ENCODE results near the gene CES2. TPM values are rescaled to one million over a fixed set of nuclear protein-coding genes. Genes with fewer than 3 reads are reported as not detected.
"Not testable (repeated sequence)": the region's sequence is repeated elsewhere in the genome, so short reads cannot be mapped to it uniquely, and the experiment has no call there.

CES2 gene
- total RNA-seq, 5 donors from 2014 or later (not counting 1 experiment from before 2014, with no cell fraction given) = 35.3 to 56.5 (median 50.2) TPM

- peaks cover 0 to 7% of the 10 kb centered on the region in 2 donors for H3K27me3 Mint-ChIP-seq
- Histone ChIP-seq H3K27ac (ENCODE audit: low read length) (no peak overlapping the region), H3K27me3 (replicated peaks in 1 of 2; ENCODE audit: control insufficient read depth in 2 of 2, extremely low read depth in 1 of 2, insufficient read depth in 2 of 2, low read length in 1 of 2) (peaks cover 0 to 30% of the 10 kb centered on the region in 2 experiments), H3K9me3 (no peaks in the 10 kb centered on the region), H3K4me1 (ENCODE audit: control insufficient read depth in 1 of 2, extremely low read depth in 1 of 2, insufficient read depth in 2 of 2, low read length in 2 of 2) (no peaks in the 10 kb centered on the region), H3K36me3 (ENCODE audit: control insufficient read depth in 2 of 2, extremely low read depth in 1 of 2, insufficient read depth in 1 of 2, low read length in 1 of 2) (no peaks in the 10 kb centered on the region), H3K4me3 (ENCODE audit: control insufficient read depth in 1 of 2, extremely low read depth in 1 of 2, low read length in 1 of 2) (no peak overlapping the region)
- ATAC-seq (replicated peaks in 1 of 4) (no peak), DNase-seq (no peak)
- POLR2A ChIA-PET = interaction anchor here in 1 of 2 donors (0.5 kb wide), 1 partner anchor 77 kb away, joined by 6 read pairs; no protein-coding TSS in a partner anchor
- no peaks in the 10 kb centered on the region for H3K36me3 Mint-ChIP-seq
- H3K9me3 Mint-ChIP-seq = no peaks in the 10 kb centered on the region
- no peaks in the 10 kb centered on the region for H3K4me1 Mint-ChIP-seq
- no peak overlapping the region for H3K4me3 Mint-ChIP-seq
- 95% methylated on average over 3 of the region's 5 CpGs for WGBS (ENCODE audit: insufficient coverage)
- no peak overlapping the region for H3K27ac Mint-ChIP-seq
- CTCF ChIA-PET = no interaction called here
Observed at GRCh38 chr16:66968847-66969246, 33.5 kb downstream of the CES2 start.

GRCh38 chr16:66970775-66971720 is 35.7 kb downstream of the CES2 start:
- CTCF ChIA-PET = no interaction called here
- H3K4me3 Mint-ChIP-seq = no peak overlapping the region
- H3K36me3 Mint-ChIP-seq = no peaks in the 10 kb centered on the region
- no peaks in the 10 kb centered on the region for H3K9me3 Mint-ChIP-seq
- WGBS (ENCODE audit: insufficient coverage) = 75% methylated on average over 9 of the region's 10 CpGs
- Histone ChIP-seq H3K4me3 (ENCODE audit: control insufficient read depth in 1 of 2, extremely low read depth in 1 of 2, low read length in 1 of 2) (no peak overlapping the region), H3K36me3 (ENCODE audit: control insufficient read depth in 2 of 2, extremely low read depth in 1 of 2, insufficient read depth in 1 of 2, low read length in 1 of 2) (no peaks in the 10 kb centered on the region), H3K9me3 (no peaks in the 10 kb centered on the region), H3K4me1 (ENCODE audit: control insufficient read depth in 1 of 2, extremely low read depth in 1 of 2, insufficient read depth in 2 of 2, low read length in 2 of 2) (peaks cover 0 to 9% of the 10 kb centered on the region in 2 experiments), H3K27ac (ENCODE audit: low read length) (no peak overlapping the region), H3K27me3 (replicated peaks in 1 of 2; ENCODE audit: control insufficient read depth in 2 of 2, extremely low read depth in 1 of 2, insufficient read depth in 2 of 2, low read length in 1 of 2) (peaks cover 0 to 25% of the 10 kb centered on the region in 2 experiments)
- ATAC-seq (replicated peaks in 1 of 4) = no peak
- no peak overlapping the region for H3K27ac Mint-ChIP-seq
- H3K27me3 Mint-ChIP-seq = peaks cover 0 to 5% of the 10 kb centered on the region in 2 donors
- POLR2A ChIA-PET = no interaction called here
- H3K4me1 Mint-ChIP-seq = peaks cover 0 to 11% (median 5%) of the 10 kb centered on the region in 3 donors
- DNase-seq = no peak

- no peaks in the 10 kb centered on the region for H3K9me3 Mint-ChIP-seq
- Histone ChIP-seq H3K4me3 (ENCODE audit: control insufficient read depth in 1 of 2, extremely low read depth in 1 of 2, low read length in 1 of 2) (no peak overlapping the region), H3K4me1 (ENCODE audit: control insufficient read depth in 1 of 2, extremely low read depth in 1 of 2, insufficient read depth in 2 of 2, low read length in 2 of 2) (peaks cover 0 to 16% of the 10 kb centered on the region in 2 experiments), H3K9me3 (no peaks in the 10 kb centered on the region), H3K36me3 (ENCODE audit: control insufficient read depth in 2 of 2, extremely low read depth in 1 of 2, insufficient read depth in 1 of 2, low read length in 1 of 2) (no peaks in the 10 kb centered on the region), H3K27me3 (replicated peaks in 1 of 2; ENCODE audit: control insufficient read depth in 2 of 2, extremely low read depth in 1 of 2, insufficient read depth in 2 of 2, low read length in 1 of 2) (peaks cover 0 to 35% of the 10 kb centered on the region in 2 experiments), H3K27ac (ENCODE audit: low read length) (no peak overlapping the region)
- peaks cover 0 to 5% of the 10 kb centered on the region in 2 donors for H3K27me3 Mint-ChIP-seq
- ATAC-seq (replicated peaks in 1 of 4) = no peak
- no peak overlapping the region for H3K27ac Mint-ChIP-seq
- no peak for DNase-seq
- peaks cover 0 to 15% (median 7%) of the 10 kb centered on the region in 3 donors for H3K4me1 Mint-ChIP-seq
- ChIA-PET POLR2A (no interaction called here), CTCF (no interaction called here)
- WGBS (ENCODE audit: insufficient coverage) = 83% methylated on average over 6 of the region's 9 CpGs
- no peaks in the 10 kb centered on the region for H3K36me3 Mint-ChIP-seq
- H3K4me3 Mint-ChIP-seq = no peak overlapping the region
Observed at GRCh38 chr16:66972983-66973382, 37.7 kb downstream of the CES2 start.

- 87% methylated on average over 4 of the region's 6 CpGs for WGBS (ENCODE audit: insufficient coverage)
- peaks cover 0 to 15% (median 7%) of the 10 kb centered on the region in 3 donors for H3K4me1 Mint-ChIP-seq
- Histone ChIP-seq H3K36me3 (ENCODE audit: control insufficient read depth in 2 of 2, extremely low read depth in 1 of 2, insufficient read depth in 1 of 2, low read length in 1 of 2) (no peaks in the 10 kb centered on the region), H3K4me1 (ENCODE audit: control insufficient read depth in 1 of 2, extremely low read depth in 1 of 2, insufficient read depth in 2 of 2, low read length in 2 of 2) (peaks cover 0 to 16% of the 10 kb centered on the region in 2 experiments), H3K27ac (ENCODE audit: low read length) (no peak overlapping the region), H3K4me3 (ENCODE audit: control insufficient read depth in 1 of 2, extremely low read depth in 1 of 2, low read length in 1 of 2) (no peak overlapping the region), H3K9me3 (no peaks in the 10 kb centered on the region), H3K27me3 (replicated peaks in 1 of 2; ENCODE audit: control insufficient read depth in 2 of 2, extremely low read depth in 1 of 2, insufficient read depth in 2 of 2, low read length in 1 of 2) (peaks cover 0 to 35% of the 10 kb centered on the region in 2 experiments)
- H3K27me3 Mint-ChIP-seq = peaks cover 0 to 5% of the 10 kb centered on the region in 2 donors
- POLR2A ChIA-PET = no interaction called here
- ATAC-seq (replicated peaks in 1 of 4) (no peak), DNase-seq (no peak)
- H3K4me3 Mint-ChIP-seq = no peak overlapping the region
- H3K9me3 Mint-ChIP-seq = no peaks in the 10 kb centered on the region
- H3K36me3 Mint-ChIP-seq = no peaks in the 10 kb centered on the region
- H3K27ac Mint-ChIP-seq = no peak overlapping the region
- CTCF ChIA-PET = no interaction called here
Observed at GRCh38 chr16:66973716-66974115, 38.4 kb downstream of the CES2 start.

- peak overlapping the region; percentile 66 to 77 (median 69) for H3K4me3 Mint-ChIP-seq
- H3K27ac ChIP-seq (ENCODE audit: low read length); H3K27ac Mint-ChIP-seq; H3K9me3 ChIP-seq; H3K36me3 Mint-ChIP-seq; H3K27me3 Mint-ChIP-seq; H3K36me3 ChIP-seq (ENCODE audit: control insufficient read depth in 2 of 2, extremely low read depth in 1 of 2, insufficient read depth in 1 of 2, low read length in 1 of 2); POLR2A ChIA-PET; DNase-seq; H3K9me3 Mint-ChIP-seq; H3K4me3 ChIP-seq (ENCODE audit: control insufficient read depth in 1 of 2, extremely low read depth in 1 of 2, low read length in 1 of 2); ATAC-seq (replicated peaks in 1 of 4): not testable (repeated sequence)
- H3K4me1 ChIP-seq (ENCODE audit: control insufficient read depth in 1 of 2, extremely low read depth in 1 of 2, insufficient read depth in 2 of 2, low read length in 2 of 2) = peaks cover 0 to 16% of the 10 kb centered on the region in 2 experiments
- H3K4me1 Mint-ChIP-seq = peaks cover 0 to 15% (median 7%) of the 10 kb centered on the region in 3 donors
- H3K27me3 ChIP-seq (replicated peaks in 1 of 2; ENCODE audit: control insufficient read depth in 2 of 2, extremely low read depth in 1 of 2, insufficient read depth in 2 of 2, low read length in 1 of 2) = peaks cover 0 to 35% of the 10 kb centered on the region in 2 experiments
- CTCF ChIA-PET = interaction anchor here in 1 of 2 donors (0.6 kb wide), 1 partner anchor 10 kb away, joined by 3 read pairs; no protein-coding TSS in a partner anchor
- WGBS (ENCODE audit: insufficient coverage) = 94% methylated on average over 13 of the region's 32 CpGs
Observed at GRCh38 chr16:66974156-66974931, 39.0 kb downstream of the CES2 start.

- Histone ChIP-seq H3K27me3 (replicated peaks in 1 of 2; ENCODE audit: control insufficient read depth in 2 of 2, extremely low read depth in 1 of 2, insufficient read depth in 2 of 2, low read length in 1 of 2) (peaks cover 0 to 32% of the 10 kb centered on the region in 2 experiments), H3K4me1 (ENCODE audit: control insufficient read depth in 1 of 2, extremely low read depth in 1 of 2, insufficient read depth in 2 of 2, low read length in 2 of 2) (peaks cover 0 to 16% of the 10 kb centered on the region in 2 experiments), H3K4me3 (ENCODE audit: control insufficient read depth in 1 of 2, extremely low read depth in 1 of 2, low read length in 1 of 2) (peak overlapping the region; percentile 6 to 32)
- peaks cover 0 to 15% (median 7%) of the 10 kb centered on the region in 3 donors for H3K4me1 Mint-ChIP-seq
- peak overlapping the region in 1 of 2 donors; percentile 50 for H3K27ac Mint-ChIP-seq
- POLR2A ChIA-PET; H3K27me3 Mint-ChIP-seq; H3K36me3 Mint-ChIP-seq; ATAC-seq (replicated peaks in 1 of 4); H3K27ac ChIP-seq (ENCODE audit: low read length); H3K36me3 ChIP-seq (ENCODE audit: control insufficient read depth in 2 of 2, extremely low read depth in 1 of 2, insufficient read depth in 1 of 2, low read length in 1 of 2); H3K9me3 ChIP-seq; H3K9me3 Mint-ChIP-seq: not testable (repeated sequence)
- peak overlapping the region; percentile 66 to 77 (median 69) for H3K4me3 Mint-ChIP-seq
- CTCF ChIA-PET = interaction anchor here (0.9 to 1.6 kb wide), 4 partner anchors 10 to 182 kb away, joined by 3 to 7 read pairs (median 3); no protein-coding TSS in a partner anchor
- DNase-seq = peak in 33 of 35 experiments; percentile 12 to 60 (median 35)
- 11% methylated on average over 6 of the region's 11 CpGs for WGBS (ENCODE audit: insufficient coverage)
Observed at GRCh38 chr16:66974932-66975246, 39.6 kb downstream of the CES2 start.

Data from T-cell (primary cell).